Kidney glomerular epithelial cell (primary cell): ENCODE data around the gene THOC6.

Source experiments
- DNase-seq: peaks from one replicate; lab custom pipeline; 2025; lab: John Stamatoyannopoulos, UW

THOC6 gene

DNA sequence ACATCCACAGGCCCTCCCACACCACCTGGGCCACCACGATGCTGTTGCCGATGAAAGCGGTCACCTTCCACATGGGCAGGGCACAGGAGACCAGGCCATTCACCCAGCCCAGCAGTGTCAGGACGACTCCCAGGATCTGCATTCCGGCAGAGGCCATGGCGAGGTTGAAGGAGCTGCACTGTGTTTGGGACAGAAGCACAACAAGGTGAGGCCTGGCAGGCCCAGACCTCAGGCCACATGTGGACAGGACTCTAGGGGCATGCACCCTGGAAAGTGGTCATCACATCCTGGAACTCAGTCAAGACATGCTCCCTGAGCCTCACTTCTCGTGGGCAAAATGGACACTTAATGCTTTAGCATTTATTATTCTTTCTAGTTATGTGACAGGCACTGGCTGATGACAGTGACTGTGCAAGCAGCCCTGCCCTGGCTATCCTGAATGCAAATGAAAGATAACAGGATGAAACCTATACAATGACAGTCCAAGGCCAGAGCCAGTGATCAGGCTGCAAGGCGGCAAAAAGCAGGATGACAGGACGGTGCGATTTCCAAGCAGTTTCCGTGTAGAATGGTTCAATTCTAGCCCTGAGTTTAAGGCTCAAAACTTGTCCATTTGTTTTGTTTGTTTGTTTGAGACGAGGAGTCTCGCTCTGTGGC lies 7.8 kb upstream of the THOC6 start:
- DNase-seq = no peak

- DNase-seq = no peak
Measured at GRCh38 chr16:3017344-3017743, 6.5 kb upstream of the THOC6 start.

DNA sequence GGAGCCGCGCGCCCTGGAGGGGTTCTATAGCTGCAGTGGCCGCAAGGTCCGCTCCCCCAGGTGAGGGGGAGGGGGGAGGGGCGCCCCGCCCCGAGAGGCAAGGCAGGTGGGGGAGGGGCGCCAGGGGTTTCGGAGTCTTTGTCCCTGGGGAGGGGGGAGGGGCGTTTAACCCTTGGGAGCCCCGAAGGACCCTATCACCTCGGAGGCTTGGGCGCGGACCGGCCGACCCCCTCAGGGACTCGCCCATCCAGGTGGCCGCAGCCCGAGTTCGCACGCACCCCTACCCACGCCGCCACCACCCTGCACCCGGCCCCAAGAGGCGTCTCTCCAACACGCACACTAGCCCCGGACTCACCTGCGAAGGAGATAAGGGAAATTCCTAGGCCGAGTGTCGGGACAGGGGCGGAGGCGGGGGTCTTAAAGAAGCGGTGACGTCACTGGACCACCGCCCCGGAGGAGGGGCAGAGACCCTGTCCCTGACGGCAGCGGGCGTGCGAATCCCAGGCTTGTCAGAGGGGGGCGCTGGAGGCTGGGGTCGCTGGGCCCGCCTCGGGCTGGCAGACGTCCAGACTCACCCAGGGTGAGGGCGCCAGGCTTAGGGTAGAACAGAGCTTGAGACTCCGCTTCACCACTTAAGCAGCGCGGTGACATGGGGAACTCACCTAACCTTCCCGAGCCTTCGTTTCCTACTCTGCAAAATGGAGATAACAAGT lies 5.9 kb upstream of the THOC6 start, which contains the start of gene CLDN6:
Gene CLDN6, minus strand, starts transcription at position 390 of the 713 bp plus-strand sequence. CDS start 2,162 bp downstream, outside the sequence.
- DNase-seq = no peak

- no peak for DNase-seq
Measured at GRCh38 chr16:3019594-3020246, 4.1 kb upstream of the THOC6 start.

DNA sequence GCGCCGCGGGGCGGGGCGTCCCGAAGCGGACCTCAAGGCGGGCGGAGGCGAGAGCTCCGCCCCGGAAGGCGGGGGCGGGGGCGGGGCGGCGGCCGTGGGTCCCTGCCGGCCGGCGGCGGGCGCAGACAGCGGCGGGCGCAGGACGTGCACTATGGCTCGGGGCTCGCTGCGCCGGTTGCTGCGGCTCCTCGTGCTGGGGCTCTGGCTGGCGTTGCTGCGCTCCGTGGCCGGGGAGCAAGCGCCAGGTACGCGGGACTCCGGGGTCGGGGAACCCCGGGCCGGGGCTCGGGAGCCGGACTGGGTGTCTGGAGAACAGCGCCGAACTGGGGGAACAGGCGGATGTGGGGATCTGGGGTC lies 3.6 kb upstream of the THOC6 start, which contains the start of gene TNFRSF12A:
Gene TNFRSF12A, plus strand, starts transcription at position 122 of the 357 bp plus-strand sequence. Its CDS starts 30 bp downstream, at position 152.
- peak; percentile 43 for DNase-seq

- DNase-seq = peak; percentile 89
Measured at GRCh38 chr16:3020604-3021448, 3.0 kb upstream of the THOC6 start.

DNA sequence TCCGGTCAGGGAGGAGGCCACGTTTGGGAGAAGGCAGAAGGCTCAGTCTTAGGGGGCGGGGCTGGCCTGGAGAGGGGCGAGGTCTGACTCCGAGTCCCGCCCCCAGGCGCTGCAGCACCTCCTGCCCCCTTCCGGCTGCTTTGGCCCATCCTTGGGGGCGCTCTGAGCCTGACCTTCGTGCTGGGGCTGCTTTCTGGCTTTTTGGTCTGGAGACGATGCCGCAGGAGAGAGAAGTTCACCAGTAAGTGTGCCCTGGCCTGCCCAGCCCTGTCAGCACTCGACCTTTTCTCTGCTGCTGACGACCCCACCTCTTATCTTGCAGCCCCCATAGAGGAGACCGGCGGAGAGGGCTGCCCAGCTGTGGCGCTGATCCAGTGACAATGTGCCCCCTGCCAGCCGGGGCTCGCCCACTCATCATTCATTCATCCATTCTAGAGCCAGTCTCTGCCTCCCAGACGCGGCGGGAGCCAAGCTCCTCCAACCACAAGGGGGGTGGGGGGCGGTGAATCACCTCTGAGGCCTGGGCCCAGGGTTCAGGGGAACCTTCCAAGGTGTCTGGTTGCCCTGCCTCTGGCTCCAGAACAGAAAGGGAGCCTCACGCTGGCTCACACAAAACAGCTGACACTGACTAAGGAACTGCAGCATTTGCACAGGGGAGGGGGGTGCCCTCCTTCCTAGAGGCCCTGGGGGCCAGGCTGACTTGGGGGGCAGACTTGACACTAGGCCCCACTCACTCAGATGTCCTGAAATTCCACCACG lies 2.2 kb upstream of the THOC6 start:
- DNase-seq = peak; percentile 91

DNA sequence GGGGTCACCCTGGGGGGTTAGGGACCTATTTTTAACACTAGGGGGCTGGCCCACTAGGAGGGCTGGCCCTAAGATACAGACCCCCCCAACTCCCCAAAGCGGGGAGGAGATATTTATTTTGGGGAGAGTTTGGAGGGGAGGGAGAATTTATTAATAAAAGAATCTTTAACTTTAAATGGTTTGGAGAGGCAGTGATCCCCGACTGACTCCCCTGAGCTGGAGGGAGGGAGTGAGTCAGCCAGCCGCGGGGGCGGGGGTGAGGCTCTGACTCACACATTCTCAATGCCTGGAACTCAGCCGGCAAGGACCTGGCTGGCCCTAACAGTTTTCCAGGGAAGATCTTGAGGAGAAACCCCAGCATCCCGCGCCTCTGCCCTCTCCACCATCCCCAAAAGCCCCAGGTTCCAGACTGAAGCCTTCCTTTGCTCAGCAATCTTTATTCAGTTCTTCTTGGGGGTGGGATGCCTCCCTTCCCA lies 1.6 kb upstream of the THOC6 start:
- peak; percentile 94 for DNase-seq

DNA sequence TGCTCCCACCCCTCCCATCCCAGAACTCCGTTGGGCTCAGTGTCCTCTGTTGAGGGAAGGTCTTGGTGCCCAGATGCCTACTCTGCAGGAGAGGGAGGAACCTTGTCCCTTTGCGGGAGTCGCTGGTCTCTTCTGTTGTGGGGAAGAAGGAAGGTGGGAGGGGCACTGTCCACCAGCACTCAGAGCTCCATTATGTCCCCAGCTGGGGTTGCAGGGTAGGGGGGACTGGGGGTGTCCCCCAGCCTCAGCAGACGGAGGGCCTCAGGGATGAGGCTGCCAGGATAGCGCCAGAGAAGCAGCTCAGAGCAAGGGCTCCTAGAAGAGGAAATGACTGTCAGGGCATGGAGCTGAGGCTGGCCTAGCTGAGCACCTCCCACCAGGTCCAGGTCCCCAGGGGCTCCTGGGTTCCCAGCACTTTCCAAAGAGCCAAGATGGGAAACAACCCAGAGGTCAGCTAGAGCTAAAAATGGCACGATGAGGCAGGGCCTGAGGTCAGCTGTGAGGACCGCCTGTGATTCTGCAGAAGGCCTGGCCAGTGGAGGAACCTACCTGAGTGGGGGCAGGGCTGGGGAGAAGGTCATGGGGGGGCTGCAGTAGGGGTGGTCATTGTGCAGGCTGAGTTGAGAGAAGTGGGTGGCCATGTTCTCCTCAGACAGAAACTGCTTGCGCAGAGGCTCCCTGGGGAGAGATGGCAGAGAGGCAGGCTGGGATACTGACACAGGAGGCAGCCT lies 986 bp upstream of the THOC6 start:
- DNase-seq = no peak

GRCh38 chr16:3023415-3023668 lies 493 bp upstream of the THOC6 start:
- DNase-seq = peak; percentile 93

DNA sequence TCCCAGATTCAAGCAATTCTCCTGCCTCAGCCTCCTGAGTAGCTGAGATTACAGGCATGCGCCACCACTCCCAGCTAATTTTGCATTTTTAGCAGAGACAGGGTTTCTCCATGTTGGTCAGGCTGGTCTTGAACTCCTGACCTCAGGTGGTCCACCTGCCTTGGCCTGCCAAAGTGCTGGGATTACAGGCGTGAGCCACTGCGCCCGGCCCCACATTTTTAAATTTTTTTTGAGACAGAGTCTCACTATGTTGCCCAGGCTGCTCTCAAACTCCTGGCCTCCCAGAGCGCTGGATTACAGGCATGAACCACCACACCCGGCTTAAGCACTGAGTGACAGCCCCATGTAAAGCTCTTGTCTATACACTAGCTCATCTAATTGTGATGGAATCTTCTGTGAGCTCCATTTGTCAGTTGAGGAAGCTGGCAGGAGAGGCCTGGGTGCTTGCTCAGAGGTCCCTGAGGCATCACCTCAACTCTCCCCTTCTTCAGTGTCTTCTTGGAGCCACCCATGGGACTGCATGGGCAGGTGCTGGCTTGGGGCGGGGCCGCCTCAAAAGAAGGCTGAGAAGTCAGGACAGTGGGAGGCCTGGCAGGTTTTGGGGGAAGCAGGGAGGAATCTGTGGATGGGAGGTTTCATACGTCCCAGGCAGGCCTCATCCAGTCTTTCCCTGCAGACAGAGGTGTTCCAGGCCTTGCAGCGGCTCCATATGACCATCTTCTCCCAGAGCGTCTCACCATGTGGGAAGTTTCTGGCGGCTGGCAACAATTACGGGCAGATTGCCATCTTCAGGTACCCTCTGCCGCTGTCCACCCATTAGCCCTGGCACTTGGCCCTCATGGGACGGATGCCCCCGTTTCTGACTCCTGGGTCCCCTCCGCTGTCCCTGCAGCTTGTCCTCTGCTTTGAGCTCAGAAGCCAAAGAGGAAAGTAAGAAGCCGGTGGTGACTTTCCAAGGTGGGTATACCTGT lies 1.5 kb downstream of the THOC6 start:
- DNase-seq = no peak

- no peak for DNase-seq
Measured at GRCh38 chr16:3026003-3026378, 2.2 kb downstream of the THOC6 start.

GRCh38 chr16:3026609-3027488 lies 3.0 kb downstream of the THOC6 start:
- no peak for DNase-seq

DNA sequence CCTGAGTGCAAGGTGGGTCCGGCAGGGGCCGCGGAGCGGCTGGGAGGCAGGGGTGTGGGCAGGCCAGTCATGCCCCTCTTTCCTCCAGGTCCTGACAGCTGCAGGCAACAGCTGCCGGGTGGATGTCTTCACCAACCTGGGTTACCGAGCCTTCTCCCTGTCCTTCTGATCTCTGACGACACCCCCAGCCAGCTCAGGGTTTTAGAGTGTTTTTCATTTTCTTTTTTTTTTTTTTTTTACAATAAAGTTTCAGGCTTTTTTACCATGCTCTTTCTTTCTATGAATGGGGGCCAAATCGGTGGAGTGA lies 3.6 kb downstream of the THOC6 start:
- no peak for DNase-seq

DNA sequence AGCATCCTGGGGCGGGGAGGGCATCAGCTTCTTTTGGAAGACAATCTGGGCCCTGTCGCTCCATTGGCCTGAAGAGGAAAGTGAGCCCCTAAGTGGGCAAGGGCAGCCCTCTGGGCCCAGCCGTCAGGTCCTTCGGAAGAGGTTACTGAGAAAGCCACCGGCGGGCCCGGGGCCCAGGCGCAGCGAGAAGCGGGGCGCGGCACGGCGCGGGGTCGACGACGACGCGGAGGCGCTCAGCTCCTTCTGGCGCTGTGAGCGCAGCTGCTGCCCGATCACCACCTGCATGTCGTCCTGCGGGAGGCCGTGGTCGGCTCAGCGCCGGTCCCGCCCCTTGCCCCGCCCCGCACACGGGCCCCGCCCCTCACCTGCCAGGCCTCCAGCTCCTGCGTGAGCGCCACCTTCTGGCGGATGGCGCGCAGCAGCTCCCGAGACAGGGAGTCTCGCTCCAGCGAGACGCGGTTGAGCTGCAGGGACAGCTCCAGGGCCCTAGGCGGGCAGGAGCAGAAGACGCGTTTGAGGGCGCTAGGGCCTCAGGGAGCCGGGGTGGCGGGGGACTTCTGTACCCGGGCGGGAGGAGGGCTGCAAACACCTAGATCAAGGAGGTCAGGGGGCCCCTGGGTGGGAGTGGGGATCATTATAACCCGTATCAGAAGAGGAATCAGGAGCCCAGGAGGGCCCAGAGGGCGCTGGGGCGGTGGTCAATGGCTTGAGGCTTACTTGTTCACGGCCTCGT lies 4.3 kb downstream of the THOC6 start:
- peak; percentile 43 for DNase-seq

DNA sequence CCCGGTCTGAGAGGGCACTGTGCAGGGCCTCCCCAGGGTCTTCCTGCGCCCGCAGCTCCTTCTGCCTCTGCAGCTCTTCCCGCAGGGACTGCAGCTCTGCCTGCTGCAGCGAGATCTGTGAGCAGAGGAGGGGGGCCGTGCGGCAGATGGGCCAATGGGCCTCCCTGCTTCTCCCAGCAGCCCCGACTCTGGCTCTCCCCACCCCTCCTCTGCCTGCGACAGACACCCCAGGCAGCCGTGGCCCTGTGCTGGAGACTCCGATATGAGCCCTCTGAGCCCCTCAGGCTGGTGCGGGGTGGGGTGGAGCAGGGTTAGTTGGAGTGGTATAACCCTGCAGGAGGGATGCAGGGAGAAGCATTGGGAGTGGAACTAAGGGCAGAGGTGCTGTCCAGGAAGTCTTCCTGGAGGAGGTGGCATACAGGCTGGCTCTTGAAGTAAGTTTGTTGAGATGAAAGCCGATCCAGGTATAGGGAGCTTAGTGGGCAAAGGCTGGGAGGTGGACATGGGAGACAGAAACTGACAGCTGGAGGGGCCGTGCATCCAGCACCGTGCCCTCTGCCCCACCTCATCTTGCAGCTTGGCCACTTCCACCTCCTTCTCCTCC lies 5.0 kb downstream of the THOC6 start:
- DNase-seq = no peak

DNA sequence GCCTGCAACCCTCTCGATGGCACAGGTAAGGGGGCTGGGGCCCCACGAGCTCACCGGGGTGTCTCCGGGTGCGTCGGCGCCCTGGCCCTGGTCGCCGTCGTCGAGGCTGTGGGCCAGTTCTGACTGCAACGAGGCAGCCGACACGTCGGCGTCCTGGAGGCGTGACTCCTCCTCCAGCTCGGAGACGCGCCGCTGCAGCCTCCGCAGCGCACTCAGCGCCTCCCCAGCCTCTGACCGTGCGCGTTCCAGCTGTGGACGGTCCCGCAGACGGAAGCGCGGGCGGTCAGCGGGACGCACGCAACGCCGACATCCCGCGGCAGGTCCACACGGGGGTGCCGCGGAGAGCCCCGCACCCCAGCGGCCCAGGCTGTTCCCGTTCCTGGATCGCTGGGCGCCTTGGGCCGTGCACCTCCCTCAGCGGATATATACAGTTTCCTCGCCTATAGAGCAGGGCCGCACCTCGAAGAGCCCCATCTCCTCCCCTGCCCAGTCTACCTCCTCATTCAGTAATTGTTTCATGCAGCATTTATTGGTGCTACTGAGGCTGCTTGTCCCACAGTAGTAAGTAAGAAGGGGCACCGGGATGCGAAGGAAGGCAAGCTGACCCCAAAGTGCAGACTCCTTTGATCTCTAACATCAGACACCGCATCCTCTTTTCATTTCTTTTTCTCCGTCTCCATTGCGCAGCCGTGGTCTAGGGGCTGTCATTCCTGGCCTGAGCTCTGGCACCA lies 5.8 kb downstream of the THOC6 start:
- DNase-seq = no peak
